ENCODE measurements around the gene GABBR1.
A peak's percentile ranks its signal among the peaks of the same experiment; 100 is the strongest.

The GABBR1 gene

DNA sequence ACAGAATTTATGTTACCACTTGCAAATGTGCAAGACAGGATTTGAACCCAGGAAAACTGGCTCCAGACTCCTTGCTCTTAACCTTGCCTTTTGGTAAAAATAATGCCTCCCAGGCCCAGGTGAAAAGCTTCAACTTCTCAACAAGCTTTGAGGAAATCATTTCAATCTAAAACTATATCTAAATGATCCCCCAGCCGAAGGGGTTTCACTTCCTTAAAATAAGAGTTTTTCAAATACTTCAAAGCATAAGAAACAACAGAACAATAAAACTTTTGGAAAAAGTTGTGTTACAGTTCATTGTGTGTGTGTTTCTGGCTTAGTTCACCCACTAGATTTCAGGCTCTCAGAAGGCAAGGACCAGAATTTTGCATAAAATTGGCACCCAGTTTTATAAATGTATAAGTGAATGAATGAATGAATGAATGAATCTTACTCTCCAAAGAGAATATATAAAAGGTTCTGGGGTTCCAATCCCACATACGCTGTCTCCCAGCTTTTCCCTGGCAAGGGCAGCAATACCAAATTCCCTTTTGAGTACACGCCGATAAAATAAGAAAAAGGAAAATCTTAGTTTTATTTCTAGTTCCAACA lies 42.7 kb downstream of the GABBR1 start:
- TF ChIP-seq, protein P1, sequence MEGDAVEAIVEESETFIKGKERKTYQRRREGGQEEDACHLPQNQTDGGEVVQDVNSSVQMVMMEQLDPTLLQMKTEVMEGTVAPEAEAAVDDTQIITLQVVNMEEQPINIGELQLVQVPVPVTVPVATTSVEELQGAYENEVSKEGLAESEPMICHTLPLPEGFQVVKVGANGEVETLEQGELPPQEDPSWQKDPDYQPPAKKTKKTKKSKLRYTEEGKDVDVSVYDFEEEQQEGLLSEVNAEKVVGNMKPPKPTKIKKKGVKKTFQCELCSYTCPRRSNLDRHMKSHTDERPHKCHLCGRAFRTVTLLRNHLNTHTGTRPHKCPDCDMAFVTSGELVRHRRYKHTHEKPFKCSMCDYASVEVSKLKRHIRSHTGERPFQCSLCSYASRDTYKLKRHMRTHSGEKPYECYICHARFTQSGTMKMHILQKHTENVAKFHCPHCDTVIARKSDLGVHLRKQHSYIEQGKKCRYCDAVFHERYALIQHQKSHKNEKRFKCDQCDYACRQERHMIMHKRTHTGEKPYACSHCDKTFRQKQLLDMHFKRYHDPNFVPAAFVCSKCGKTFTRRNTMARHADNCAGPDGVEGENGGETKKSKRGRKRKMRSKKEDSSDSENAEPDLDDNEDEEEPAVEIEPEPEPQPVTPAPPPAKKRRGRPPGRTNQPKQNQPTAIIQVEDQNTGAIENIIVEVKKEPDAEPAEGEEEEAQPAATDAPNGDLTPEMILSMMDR (conservative IDR thresholded peaks at IDR 0.05; ENCODE audit: low read depth, low read length): no peak
- no peak overlapping the region for H3K4me3 ChIP-seq (ENCODE audit: low read length)
- no peak for DNase-seq (ENCODE audit: low read depth)

DNA sequence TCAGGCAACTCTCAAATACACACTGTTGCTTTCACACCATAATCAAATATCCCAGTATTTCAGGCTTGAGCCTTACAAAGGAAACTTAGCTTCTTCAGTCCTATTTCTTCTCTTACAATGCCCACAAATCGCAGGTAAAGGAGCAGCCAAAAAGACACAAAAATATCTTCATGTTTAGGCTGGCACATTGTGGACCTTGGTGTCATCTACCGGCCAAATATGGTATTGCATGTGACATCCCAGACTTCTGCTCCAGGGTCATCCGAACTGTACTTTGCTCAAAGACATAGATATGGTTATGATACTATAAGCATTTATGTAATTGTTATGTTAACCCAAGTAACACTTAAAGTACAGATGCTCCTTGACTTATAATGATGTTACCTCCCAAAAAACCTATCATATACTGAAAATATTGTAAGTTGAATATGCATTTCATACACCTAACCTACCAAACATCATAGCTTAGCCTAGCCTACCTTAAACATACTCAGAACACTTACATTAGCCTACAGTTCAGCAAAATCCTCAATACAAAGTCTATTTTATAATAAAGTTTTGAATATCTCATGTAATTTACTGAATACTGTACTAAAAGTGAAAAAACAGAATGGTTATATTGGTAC lies 43.4 kb downstream of the GABBR1 start:
- TF ChIP-seq, protein P1 (conservative IDR thresholded peaks at IDR 0.05; ENCODE audit: low read depth, low read length): peak; percentile 96
- H3K4me3 ChIP-seq (ENCODE audit: low read length): no peak overlapping the region
- DNase-seq (ENCODE audit: low read depth): no peak

DNA sequence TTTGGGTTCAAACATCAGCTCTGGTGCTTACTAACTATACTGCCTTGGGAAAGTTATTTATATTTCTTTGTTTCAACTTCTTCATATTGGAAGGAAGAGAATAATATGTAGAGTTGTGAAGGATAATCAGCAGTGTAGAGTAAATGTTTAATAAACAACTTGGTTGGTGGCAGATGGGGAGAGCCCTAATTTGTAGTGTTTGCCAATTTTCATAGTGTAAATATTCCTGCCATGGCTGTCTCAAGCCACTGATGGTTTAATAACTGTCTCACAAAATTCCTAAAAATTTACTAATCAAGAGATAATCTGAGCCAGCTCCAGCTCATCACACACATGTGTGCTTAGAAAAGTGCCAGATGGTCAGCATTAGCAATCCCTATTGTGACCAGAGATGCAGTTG lies 48.2 kb downstream of the GABBR1 start, which contains the start of gene OR2H2:
OR2H2 (plus strand) TSS at position 301 of the 400 bp plus-strand sequence. CDS start 2,824 bp downstream, outside the sequence.
- TF ChIP-seq, protein P1 (conservative IDR thresholded peaks at IDR 0.05; ENCODE audit: low read depth, low read length): no peak
- H3K4me3 ChIP-seq (ENCODE audit: low read length): no peak within 1 kb of the TSS
- DNase-seq (ENCODE audit: low read depth): no peak

DNA sequence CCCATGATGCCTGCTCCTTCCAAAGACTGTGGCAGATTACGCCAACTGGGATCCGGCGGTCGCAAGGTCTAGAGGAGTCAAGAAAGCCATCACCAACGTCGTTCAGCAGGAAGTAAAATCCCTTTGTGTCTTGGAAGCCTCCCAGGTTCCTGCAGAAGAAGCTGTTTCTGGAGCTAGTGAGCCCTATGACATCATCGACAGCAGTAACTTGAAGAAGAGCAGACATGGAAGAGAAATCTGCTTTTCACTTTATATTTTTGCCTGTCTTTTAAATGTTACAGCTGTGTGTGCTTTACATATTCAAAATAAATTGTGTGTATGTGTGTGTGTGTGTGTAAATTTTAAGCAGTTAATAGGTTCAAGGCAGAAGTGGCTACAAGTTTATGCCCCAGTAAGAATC lies 55.4 kb downstream of the GABBR1 start:
- H3K4me3 ChIP-seq (ENCODE audit: low read length): no peak overlapping the region
- TF ChIP-seq, protein P1 (conservative IDR thresholded peaks at IDR 0.05; ENCODE audit: low read depth, low read length): no peak
- no peak for DNase-seq (ENCODE audit: low read depth)

DNA sequence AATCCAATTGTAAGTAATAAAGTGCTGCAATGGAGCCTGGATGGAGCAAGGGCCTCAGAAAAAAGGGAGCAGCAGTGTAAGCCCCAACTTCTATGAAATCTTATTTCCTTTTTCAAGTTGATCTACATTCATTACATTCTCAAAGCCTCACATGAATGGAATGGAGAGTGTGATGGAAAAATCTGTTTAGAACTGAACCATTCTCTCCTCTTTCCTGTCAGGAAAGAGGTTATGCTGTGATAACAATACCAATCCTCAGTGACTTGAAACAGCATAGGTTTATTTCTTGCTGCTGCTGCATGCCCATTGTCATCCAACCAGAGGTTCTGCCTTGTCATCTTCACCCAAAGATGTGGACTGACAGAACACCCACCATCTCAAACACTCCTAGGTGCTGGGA lies 56.9 kb downstream of the GABBR1 start:
- TF ChIP-seq, protein P1 (conservative IDR thresholded peaks at IDR 0.05; ENCODE audit: low read depth, low read length): no peak
- no peak overlapping the region for H3K4me3 ChIP-seq (ENCODE audit: low read length)
- DNase-seq (ENCODE audit: low read depth): no peak

DNA sequence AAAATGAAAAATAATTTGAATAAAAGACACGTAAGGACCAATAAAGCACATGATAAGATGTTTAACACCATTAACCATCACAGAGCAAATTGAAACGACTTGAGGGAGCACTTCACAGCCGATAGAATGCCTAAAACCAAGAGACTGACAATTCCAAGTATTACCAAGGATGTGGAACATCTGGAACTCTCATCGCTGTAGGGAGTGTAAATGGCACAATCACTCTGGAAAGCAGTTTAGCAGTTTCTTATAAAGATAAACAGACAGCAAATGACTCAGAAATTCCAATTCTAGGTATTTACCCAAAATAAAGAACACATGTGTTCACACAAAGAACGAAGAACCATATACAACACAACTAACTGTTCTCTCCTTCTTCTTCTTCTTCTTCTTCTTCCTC lies 65.0 kb downstream of the GABBR1 start:
- no peak for DNase-seq (ENCODE audit: low read depth)
- H3K4me3 ChIP-seq (ENCODE audit: low read length): no peak overlapping the region
- TF ChIP-seq, protein P1 (conservative IDR thresholded peaks at IDR 0.05; ENCODE audit: low read depth, low read length): no peak

DNA sequence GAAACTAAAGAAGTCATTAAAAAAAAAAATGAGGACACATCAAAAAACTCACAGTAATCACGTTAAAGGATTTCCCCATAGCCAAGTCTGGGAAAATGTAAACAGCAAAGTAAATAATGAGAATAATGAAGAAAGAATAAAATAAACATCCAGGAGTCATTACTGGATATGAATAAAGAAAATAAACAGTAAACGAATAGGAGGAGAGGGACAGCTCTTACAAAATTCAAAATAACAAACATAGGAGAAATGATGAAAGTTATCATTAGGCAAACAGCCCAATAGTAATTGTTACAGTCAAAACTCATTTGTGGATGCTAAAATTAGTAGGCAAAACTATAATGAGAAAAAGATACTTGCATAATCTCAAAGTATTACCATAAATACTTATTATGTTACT lies 65.4 kb downstream of the GABBR1 start:
- no peak overlapping the region for H3K4me3 ChIP-seq (ENCODE audit: low read length)
- no peak for DNase-seq (ENCODE audit: low read depth)
- TF ChIP-seq, protein P1 (conservative IDR thresholded peaks at IDR 0.05; ENCODE audit: low read depth, low read length): no peak
